Measurements from ENCODE around the gene KLB. TPM values are rescaled to one million over a fixed set of nuclear protein-coding genes. Genes with fewer than 3 reads are reported as not detected.
"Not testable (repeated sequence)": the region's sequence is repeated elsewhere in the genome, so short reads cannot be mapped to it uniquely, and the experiment has no call there.

KLB gene
- total RNA-seq, 1 experiment from 2014 or later, result not detected

DNA sequence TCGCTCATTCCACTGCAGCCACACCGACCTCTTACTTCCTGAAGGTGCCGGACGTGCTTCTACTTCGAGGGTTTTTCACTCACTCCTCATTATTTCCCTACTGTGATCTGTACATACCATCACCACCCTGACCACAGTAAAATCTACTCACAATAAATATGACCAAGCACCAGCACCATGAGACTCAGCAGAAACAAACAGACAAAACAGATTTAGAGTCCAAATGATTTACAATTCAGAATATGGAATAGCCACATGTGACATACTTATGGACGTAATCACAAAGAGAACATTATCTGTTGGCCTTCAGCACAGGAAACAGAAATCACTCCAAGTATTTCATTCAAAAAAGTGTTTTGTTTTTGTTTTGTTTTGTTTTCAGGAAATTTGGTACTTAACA, 16.1 kb upstream of the KLB start:
- Histone ChIP-seq H3K27ac (no peak overlapping the region), H3K9me3 (ENCODE audit: insufficient read depth, low read depth) (no peaks in the 10 kb centered on the region), H3K4me2 (no peak overlapping the region), H3K4me1 (replicated peaks; ENCODE audit: insufficient read depth) (no peaks in the 10 kb centered on the region), H3K79me2 (ENCODE audit: low read depth) (no peaks in the 10 kb centered on the region), H3K4me3 (no peak overlapping the region), H3F3A (ENCODE audit: insufficient read depth, low read depth) (no peaks in the 10 kb centered on the region), H3K9me2 (ENCODE audit: insufficient read depth) (no peaks in the 10 kb centered on the region), H3K36me3 (ENCODE audit: low read depth) (no peaks in the 10 kb centered on the region), H3K27me3 (ENCODE audit: insufficient read depth, low read depth) (0 out of 2 replicates have a peak, but pooled peaks cover 4% of the 10 kb centered on the region), H2AFZ (no peak overlapping the region), H4K20me1 (ENCODE audit: insufficient read depth) (no peaks in the 10 kb centered on the region)
- no peak for TF ChIP-seq EZH2 (IDR thresholded peaks at IDR 0.05; ENCODE audit: low read depth)
- TF ChIP-seq, protein P1, sequence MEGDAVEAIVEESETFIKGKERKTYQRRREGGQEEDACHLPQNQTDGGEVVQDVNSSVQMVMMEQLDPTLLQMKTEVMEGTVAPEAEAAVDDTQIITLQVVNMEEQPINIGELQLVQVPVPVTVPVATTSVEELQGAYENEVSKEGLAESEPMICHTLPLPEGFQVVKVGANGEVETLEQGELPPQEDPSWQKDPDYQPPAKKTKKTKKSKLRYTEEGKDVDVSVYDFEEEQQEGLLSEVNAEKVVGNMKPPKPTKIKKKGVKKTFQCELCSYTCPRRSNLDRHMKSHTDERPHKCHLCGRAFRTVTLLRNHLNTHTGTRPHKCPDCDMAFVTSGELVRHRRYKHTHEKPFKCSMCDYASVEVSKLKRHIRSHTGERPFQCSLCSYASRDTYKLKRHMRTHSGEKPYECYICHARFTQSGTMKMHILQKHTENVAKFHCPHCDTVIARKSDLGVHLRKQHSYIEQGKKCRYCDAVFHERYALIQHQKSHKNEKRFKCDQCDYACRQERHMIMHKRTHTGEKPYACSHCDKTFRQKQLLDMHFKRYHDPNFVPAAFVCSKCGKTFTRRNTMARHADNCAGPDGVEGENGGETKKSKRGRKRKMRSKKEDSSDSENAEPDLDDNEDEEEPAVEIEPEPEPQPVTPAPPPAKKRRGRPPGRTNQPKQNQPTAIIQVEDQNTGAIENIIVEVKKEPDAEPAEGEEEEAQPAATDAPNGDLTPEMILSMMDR (conservative IDR thresholded peaks at IDR 0.05), result no peak
- ChIA-PET POLR2A (ENCODE audit: unreplicated experiment) (no interaction called here), CTCF (no interaction called here)
- no TSS peak for BruUV-seq (replicated peaks)
- no peak for DNase-seq
- intact Hi-C loops (cut with micrococcal nuclease; ENCODE audit: unreplicated experiment), result no loop called here

GRCh38 chr4:39394706-39395105, 12.0 kb upstream of the KLB start:
- no peaks in the 10 kb centered on the region for H3K79me2 ChIP-seq (ENCODE audit: low read depth)
- H3F3A ChIP-seq (ENCODE audit: insufficient read depth, low read depth), result no peaks in the 10 kb centered on the region
- no peaks in the 10 kb centered on the region for H3K9me3 ChIP-seq (ENCODE audit: insufficient read depth, low read depth)
- ChIA-PET CTCF (no interaction called here), POLR2A (ENCODE audit: unreplicated experiment) (interaction anchor here (0.6 kb wide), 1 partner anchor 607 kb away, joined by 3 read pairs; no protein-coding TSS in a partner anchor)
- intact Hi-C loops (cut with micrococcal nuclease; ENCODE audit: unreplicated experiment), result no loop called here
- TF ChIP-seq EZH2 (IDR thresholded peaks at IDR 0.05; ENCODE audit: low read depth), result no peak
- TF ChIP-seq, protein P1 (conservative IDR thresholded peaks at IDR 0.05), result no peak
- H3K27me3 ChIP-seq (ENCODE audit: insufficient read depth, low read depth), result 0 out of 2 replicates have a peak, but pooled peaks cover 2% of the 10 kb centered on the region
- no peak overlapping the region for H3K4me3 ChIP-seq
- no peaks in the 10 kb centered on the region for H3K36me3 ChIP-seq (ENCODE audit: low read depth)
- no peaks in the 10 kb centered on the region for H4K20me1 ChIP-seq (ENCODE audit: insufficient read depth)
- no peak overlapping the region for H3K27ac ChIP-seq
- DNase-seq, result no peak
- no peak overlapping the region for H2AFZ ChIP-seq
- H3K4me1 ChIP-seq (replicated peaks; ENCODE audit: insufficient read depth), result no peaks in the 10 kb centered on the region
- BruUV-seq (replicated peaks), result no TSS peak
- H3K4me2 ChIP-seq, result no peak overlapping the region
- H3K9me2 ChIP-seq (ENCODE audit: insufficient read depth), result no peaks in the 10 kb centered on the region

- POLR2A ChIA-PET (ENCODE audit: unreplicated experiment), result not testable (repeated sequence)
Measured at GRCh38 chr4:39401640-39402039, 5.1 kb upstream of the KLB start.

GRCh38 chr4:39407584-39407885, 805 bp downstream of the KLB start:
- H3K27me3 ChIP-seq (ENCODE audit: insufficient read depth, low read depth), result no peaks in the 10 kb centered on the region
- no peak overlapping the region for H3K4me2 ChIP-seq
- no TSS peak for BruUV-seq (replicated peaks)
- no peak overlapping the region for H3K4me3 ChIP-seq
- CTCF ChIA-PET, result no interaction called here
- TF ChIP-seq, protein P1 (conservative IDR thresholded peaks at IDR 0.05), result no peak
- TF ChIP-seq EZH2 (IDR thresholded peaks at IDR 0.05; ENCODE audit: low read depth), result no peak
- H3K9me2 ChIP-seq (ENCODE audit: insufficient read depth), result no peaks in the 10 kb centered on the region
- H3K9me3 ChIP-seq (ENCODE audit: insufficient read depth, low read depth), result no peaks in the 10 kb centered on the region
- intact Hi-C loops (cut with micrococcal nuclease; ENCODE audit: unreplicated experiment), result no loop called here
- H3F3A ChIP-seq (ENCODE audit: insufficient read depth, low read depth), result no peaks in the 10 kb centered on the region
- H3K27ac ChIP-seq, result no peak overlapping the region
- no peaks in the 10 kb centered on the region for H4K20me1 ChIP-seq (ENCODE audit: insufficient read depth)
- DNase-seq, result no peak
- no peaks in the 10 kb centered on the region for H3K36me3 ChIP-seq (ENCODE audit: low read depth)
- no peaks in the 10 kb centered on the region for H3K79me2 ChIP-seq (ENCODE audit: low read depth)
- H2AFZ ChIP-seq, result no peak overlapping the region
- no peaks in the 10 kb centered on the region for H3K4me1 ChIP-seq (replicated peaks; ENCODE audit: insufficient read depth)
- POLR2A ChIA-PET (ENCODE audit: unreplicated experiment), result interaction anchor here (0.6 kb wide), 2 partner anchors 15 to 337 kb away, joined by 4 to 9 read pairs; no protein-coding TSS in a partner anchor

More at GRCh38 chr4:39401640-39402039, 5.1 kb upstream of the KLB start:
- H3K27me3 ChIP-seq (ENCODE audit: insufficient read depth, low read depth); H3K36me3 ChIP-seq (ENCODE audit: low read depth); BruUV-seq (replicated peaks); H3K9me2 ChIP-seq (ENCODE audit: insufficient read depth); DNase-seq; H3K27ac ChIP-seq; CTCF ChIA-PET; H3K4me3 ChIP-seq; H3K4me2 ChIP-seq; H3K9me3 ChIP-seq (ENCODE audit: insufficient read depth, low read depth); H3K79me2 ChIP-seq (ENCODE audit: low read depth); H4K20me1 ChIP-seq (ENCODE audit: insufficient read depth); intact Hi-C loops (cut with micrococcal nuclease; ENCODE audit: unreplicated experiment); H3F3A ChIP-seq (ENCODE audit: insufficient read depth, low read depth); H2AFZ ChIP-seq; H3K4me1 ChIP-seq (replicated peaks; ENCODE audit: insufficient read depth): not testable (repeated sequence)

Measured in PC-9 (cell line).